HepG2 (cell line): ENCODE measurements around the gene GTF2H4. TPM values are rescaled to one million over a fixed set of nuclear protein-coding genes. Genes with fewer than 3 reads are reported as not detected.

Experiments
- JUNB ChIP-seq: sonication (generic); formaldehyde crosslinking; IDR thresholded peaks from 2 replicates; pipeline ENCODE4 v1.8.0; 2022; ENCODE audit warnings: missing genetic modification reagents, mild to moderate bottlenecking, borderline replicate concordance
- MAZ ChIP-seq, 2 experiments: sonication (generic) in 1 of 2; formaldehyde crosslinking in 1 of 2; IDR thresholded peaks; 2 replicates each; pipeline versions ENCODE4 v1.5.0 to v1.6.1; 2012 to 2020; ENCODE audit warnings: low read depth in 2 of 2, mild to moderate bottlenecking in 2 of 2, borderline replicate concordance in 1 of 2, improper control_type of control experiment in 1 of 2, low read length in 1 of 2, missing genetic modification reagents in 1 of 2, moderate library complexity in 1 of 2
- MXI1 ChIP-seq: IDR thresholded peaks from 3 replicates; pipeline ENCODE4 v1.6.1; 2012; ENCODE audit warnings: low read depth, low read length, inconsistent platforms, borderline replicate concordance
- RARA ChIP-seq: IDR thresholded peaks from 2 replicates; pipeline ENCODE4 v1.6.1; 2016; ENCODE audit warnings: missing genetic modification reagents, missing compliant biosample characterization
- TSC22D2 ChIP-seq: sonication (generic); formaldehyde crosslinking; IDR thresholded peaks from 2 replicates; pipeline ENCODE4 v1.5.1; 2020; ENCODE audit warnings: missing genetic modification reagents, mild to moderate bottlenecking, borderline replicate concordance
- ZNF224 ChIP-seq: sonication (generic); formaldehyde crosslinking; IDR thresholded peaks from 2 replicates; pipeline ENCODE4 v1.5.0; 2020; ENCODE audit warnings: mild to moderate bottlenecking, missing genetic modification reagents
- ZNF253 ChIP-seq: sonication (generic); formaldehyde crosslinking; IDR thresholded peaks from 2 replicates; pipeline ENCODE4 v1.8.0; 2022; ENCODE audit warnings: mild to moderate bottlenecking, missing genetic modification reagents, borderline replicate concordance
- ZNF329 ChIP-seq: sonication (generic); formaldehyde crosslinking; IDR thresholded peaks from 2 replicates; pipeline ENCODE4 v1.9.0; 2021; ENCODE audit warnings: low read depth, mild to moderate bottlenecking, missing genetic modification reagents
- ZNF468 ChIP-seq: sonication (generic); formaldehyde crosslinking; IDR thresholded peaks from 2 replicates; pipeline ENCODE4 v1.8.0; 2022; ENCODE audit warnings: mild to moderate bottlenecking, moderate library complexity, missing genetic modification reagents
- ZNF484 ChIP-seq: sonication (generic); formaldehyde crosslinking; IDR thresholded peaks from 2 replicates; pipeline ENCODE4 v1.5.1; 2020; ENCODE audit warnings: mild to moderate bottlenecking, low read depth, missing genetic modification reagents, borderline replicate concordance
- ZNF607 ChIP-seq: sonication (generic); formaldehyde crosslinking; IDR thresholded peaks from 2 replicates; pipeline ENCODE4 v1.5.1; 2020; ENCODE audit warnings: missing genetic modification reagents, mild to moderate bottlenecking, borderline replicate concordance
- ZNF777 ChIP-seq: sonication (generic); formaldehyde crosslinking; IDR thresholded peaks from 2 replicates; pipeline ENCODE4 v1.4.0; 2020; ENCODE audit warnings: missing genetic modification reagents
- ZNF782 ChIP-seq: sonication (generic); formaldehyde crosslinking; IDR thresholded peaks from 2 replicates; pipeline ENCODE4 v1.4.0; 2020; ENCODE audit warnings: missing genetic modification reagents, mild to moderate bottlenecking, borderline replicate concordance
- ZSCAN31 ChIP-seq: sonication (generic); formaldehyde crosslinking; IDR thresholded peaks from 2 replicates; pipeline ENCODE4 v1.5.0; 2020; ENCODE audit warnings: low read depth, mild to moderate bottlenecking, missing genetic modification reagents
- polyA plus RNA-seq, 8 experiments: library from polyadenylated mRNA; depleted of rRNA in 3 of 8; stranded (reverse) in 7 of 8; unstranded in 1 of 8; fragments of >200 nt; fragmentation: Illumina TruSeq in 4 of 8; extraction: Trizol in 4 of 8; gene quantifications; 2 replicates each; pipeline versions ENCODE4 v1.2.1 to v1.2.3, GENCODE V29; 2011 to 2016; ENCODE audit warnings: low read depth in 4 of 8, missing spikeins in 1 of 8, mixed read lengths in 1 of 8; ENCODE audit not compliant: insufficient read depth in 1 of 8
- total RNA-seq, 5 experiments: library from RNA; depleted of rRNA; stranded (reverse); fragments of >200 nt; fragmentation: Illumina TruSeq; extraction: Trizol; gene quantifications; 2 replicates each; pipeline ENCODE4 v1.2.3, GENCODE V29; 2016; ENCODE audit warnings: low read depth in 1 of 5
- TF ChIP-seq, protein P1 (sequence below): sonication (generic); formaldehyde crosslinking; IDR thresholded peaks from 2 replicates; pipeline ENCODE4 v1.5.1; 2020; ENCODE audit warnings: missing genetic modification reagents, mild to moderate bottlenecking, borderline replicate concordance
- TF ChIP-seq, protein P2 (sequence below): sonication (generic); formaldehyde crosslinking; IDR thresholded peaks from 2 replicates; pipeline ENCODE4 v1.4.0; 2020; ENCODE audit warnings: missing genetic modification reagents, borderline replicate concordance
- TF ChIP-seq, protein P3 (sequence below): sonication (generic); formaldehyde crosslinking; IDR thresholded peaks from 2 replicates; pipeline ENCODE4 v1.4.0; 2020; ENCODE audit warnings: mild to moderate bottlenecking, missing genetic modification reagents

Gene GTF2H4
- total and polyA plus RNA-seq, 2 of the 13 experiments (the other 11 are each of a cell fraction or from before 2014, with no cell fraction given) = 15.9 to 49.3 TPM

DNA sequence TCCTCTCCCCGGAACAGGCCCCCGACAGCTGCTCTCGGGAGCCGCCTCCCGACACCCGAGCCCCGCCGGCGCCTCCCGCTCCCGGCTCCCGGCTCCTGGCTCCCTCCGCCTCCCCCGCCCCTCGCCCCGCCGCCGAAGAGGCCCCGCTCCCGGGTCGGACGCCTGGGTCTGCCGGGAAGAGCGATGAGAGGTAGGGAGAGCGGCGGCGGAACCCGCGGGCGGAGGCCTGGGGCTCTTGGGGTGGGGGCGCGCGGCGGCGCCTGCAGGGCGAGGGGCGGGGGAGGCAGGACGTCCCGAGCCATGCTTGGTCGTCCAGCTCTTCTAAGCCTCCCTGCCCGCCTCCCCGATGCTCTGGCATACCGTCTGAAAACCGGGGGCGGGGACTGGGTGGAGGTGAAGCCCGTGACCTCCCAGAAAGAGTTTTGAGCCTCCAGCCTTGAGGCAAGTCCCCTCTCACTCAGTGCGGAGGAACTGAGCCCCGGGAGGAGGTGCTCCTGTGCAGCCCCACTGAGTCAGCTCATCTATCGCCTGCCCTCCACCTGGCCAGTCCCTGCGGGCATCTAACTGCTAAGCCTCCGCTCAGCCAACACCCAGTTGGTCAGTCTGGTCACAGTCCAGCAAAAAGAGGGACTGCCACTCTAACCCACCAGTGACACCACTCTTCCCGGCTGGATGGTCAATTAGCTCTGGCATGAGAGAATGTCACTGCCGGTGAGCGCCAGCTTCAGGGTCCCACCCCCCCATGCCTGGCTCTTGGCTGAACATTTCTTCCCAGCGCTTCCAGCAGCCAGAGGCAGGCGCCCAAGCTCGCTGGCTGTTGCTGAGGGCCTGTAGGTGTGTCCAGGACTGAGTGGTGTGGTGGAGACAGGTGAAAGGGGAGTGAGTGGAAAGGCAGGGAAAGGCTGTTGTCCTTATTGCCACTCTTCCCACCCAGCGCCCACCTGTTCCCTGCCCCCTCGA is 23.2 kb upstream of the GTF2H4 start (continued):
- TF ChIP-seq MAZ (IDR thresholded peaks at IDR 0.05; ENCODE audit: borderline replicate concordance, low read depth, low read length) = peak; percentile 50; the same call in 1 of the 2 replicates
- TF ChIP-seq MAZ (CRISPR knock-in tag; IDR thresholded peaks at IDR 0.05; ENCODE audit: low read depth) = no peak
- TF ChIP-seq ZNF607 = peak; percentile 43; the same call in 1 of the 2 replicates
- TF ChIP-seq ZNF468 = no peak
- TF ChIP-seq ZNF329 = no peak
- TF ChIP-seq ZNF777 (CRISPR knock-in tag) = peak; percentile 59
- TF ChIP-seq, protein P1, sequence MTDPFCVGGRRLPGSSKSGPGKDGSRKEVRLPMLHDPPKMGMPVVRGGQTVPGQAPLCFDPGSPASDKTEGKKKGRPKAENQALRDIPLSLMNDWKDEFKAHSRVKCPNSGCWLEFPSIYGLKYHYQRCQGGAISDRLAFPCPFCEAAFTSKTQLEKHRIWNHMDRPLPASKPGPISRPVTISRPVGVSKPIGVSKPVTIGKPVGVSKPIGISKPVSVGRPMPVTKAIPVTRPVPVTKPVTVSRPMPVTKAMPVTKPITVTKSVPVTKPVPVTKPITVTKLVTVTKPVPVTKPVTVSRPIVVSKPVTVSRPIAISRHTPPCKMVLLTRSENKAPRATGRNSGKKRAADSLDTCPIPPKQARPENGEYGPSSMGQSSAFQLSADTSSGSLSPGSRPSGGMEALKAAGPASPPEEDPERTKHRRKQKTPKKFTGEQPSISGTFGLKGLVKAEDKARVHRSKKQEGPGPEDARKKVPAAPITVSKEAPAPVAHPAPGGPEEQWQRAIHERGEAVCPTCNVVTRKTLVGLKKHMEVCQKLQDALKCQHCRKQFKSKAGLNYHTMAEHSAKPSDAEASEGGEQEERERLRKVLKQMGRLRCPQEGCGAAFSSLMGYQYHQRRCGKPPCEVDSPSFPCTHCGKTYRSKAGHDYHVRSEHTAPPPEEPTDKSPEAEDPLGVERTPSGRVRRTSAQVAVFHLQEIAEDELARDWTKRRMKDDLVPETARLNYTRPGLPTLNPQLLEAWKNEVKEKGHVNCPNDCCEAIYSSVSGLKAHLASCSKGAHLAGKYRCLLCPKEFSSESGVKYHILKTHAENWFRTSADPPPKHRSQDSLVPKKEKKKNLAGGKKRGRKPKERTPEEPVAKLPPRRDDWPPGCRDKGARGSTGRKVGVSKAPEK (CRISPR knock-in tag) = 0 out of 2 replicates have a peak, but pooled peaks have one; percentile 2
- peak; percentile 7; the same call in 1 of the 3 replicates for TF ChIP-seq MXI1
- TF ChIP-seq ZSCAN31 = no peak
- no peak for TF ChIP-seq ZNF253 (CRISPR knock-in tag)
- TF ChIP-seq ZNF224 = no peak
- TF ChIP-seq, protein P2, sequence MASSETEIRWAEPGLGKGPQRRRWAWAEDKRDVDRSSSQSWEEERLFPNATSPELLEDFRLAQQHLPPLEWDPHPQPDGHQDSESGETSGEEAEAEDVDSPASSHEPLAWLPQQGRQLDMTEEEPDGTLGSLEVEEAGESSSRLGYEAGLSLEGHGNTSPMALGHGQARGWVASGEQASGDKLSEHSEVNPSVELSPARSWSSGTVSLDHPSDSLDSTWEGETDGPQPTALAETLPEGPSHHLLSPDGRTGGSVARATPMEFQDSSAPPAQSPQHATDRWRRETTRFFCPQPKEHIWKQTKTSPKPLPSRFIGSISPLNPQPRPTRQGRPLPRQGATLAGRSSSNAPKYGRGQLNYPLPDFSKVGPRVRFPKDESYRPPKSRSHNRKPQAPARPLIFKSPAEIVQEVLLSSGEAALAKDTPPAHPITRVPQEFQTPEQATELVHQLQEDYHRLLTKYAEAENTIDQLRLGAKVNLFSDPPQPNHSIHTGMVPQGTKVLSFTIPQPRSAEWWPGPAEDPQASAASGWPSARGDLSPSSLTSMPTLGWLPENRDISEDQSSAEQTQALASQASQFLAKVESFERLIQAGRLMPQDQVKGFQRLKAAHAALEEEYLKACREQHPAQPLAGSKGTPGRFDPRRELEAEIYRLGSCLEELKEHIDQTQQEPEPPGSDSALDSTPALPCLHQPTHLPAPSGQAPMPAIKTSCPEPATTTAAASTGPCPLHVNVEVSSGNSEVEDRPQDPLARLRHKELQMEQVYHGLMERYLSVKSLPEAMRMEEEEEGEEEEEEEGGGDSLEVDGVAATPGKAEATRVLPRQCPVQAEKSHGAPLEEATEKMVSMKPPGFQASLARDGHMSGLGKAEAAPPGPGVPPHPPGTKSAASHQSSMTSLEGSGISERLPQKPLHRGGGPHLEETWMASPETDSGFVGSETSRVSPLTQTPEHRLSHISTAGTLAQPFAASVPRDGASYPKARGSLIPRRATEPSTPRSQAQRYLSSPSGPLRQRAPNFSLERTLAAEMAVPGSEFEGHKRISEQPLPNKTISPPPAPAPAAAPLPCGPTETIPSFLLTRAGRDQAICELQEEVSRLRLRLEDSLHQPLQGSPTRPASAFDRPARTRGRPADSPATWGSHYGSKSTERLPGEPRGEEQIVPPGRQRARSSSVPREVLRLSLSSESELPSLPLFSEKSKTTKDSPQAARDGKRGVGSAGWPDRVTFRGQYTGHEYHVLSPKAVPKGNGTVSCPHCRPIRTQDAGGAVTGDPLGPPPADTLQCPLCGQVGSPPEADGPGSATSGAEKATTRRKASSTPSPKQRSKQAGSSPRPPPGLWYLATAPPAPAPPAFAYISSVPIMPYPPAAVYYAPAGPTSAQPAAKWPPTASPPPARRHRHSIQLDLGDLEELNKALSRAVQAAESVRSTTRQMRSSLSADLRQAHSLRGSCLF = no peak
- TF ChIP-seq, protein P3, sequence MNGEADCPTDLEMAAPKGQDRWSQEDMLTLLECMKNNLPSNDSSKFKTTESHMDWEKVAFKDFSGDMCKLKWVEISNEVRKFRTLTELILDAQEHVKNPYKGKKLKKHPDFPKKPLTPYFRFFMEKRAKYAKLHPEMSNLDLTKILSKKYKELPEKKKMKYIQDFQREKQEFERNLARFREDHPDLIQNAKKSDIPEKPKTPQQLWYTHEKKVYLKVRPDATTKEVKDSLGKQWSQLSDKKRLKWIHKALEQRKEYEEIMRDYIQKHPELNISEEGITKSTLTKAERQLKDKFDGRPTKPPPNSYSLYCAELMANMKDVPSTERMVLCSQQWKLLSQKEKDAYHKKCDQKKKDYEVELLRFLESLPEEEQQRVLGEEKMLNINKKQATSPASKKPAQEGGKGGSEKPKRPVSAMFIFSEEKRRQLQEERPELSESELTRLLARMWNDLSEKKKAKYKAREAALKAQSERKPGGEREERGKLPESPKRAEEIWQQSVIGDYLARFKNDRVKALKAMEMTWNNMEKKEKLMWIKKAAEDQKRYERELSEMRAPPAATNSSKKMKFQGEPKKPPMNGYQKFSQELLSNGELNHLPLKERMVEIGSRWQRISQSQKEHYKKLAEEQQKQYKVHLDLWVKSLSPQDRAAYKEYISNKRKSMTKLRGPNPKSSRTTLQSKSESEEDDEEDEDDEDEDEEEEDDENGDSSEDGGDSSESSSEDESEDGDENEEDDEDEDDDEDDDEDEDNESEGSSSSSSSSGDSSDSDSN (CRISPR knock-in tag) = no peak; the same call in none of the 2 replicates
- no peak for TF ChIP-seq RARA (CRISPR knock-in tag)
- no peak for TF ChIP-seq JUNB
- no peak; the same call in 1 of the 2 replicates for TF ChIP-seq ZNF782 (CRISPR knock-in tag)
- no peak for TF ChIP-seq ZNF484 (CRISPR knock-in tag)
- no peak for TF ChIP-seq TSC22D2 (CRISPR knock-in tag)
